GM21825 (cell line): Measurements from ENCODE around the gene COL9A3.
"Not testable (repeated sequence)": the region's sequence is repeated elsewhere in the genome, so short reads cannot be mapped to it uniquely, and the experiment has no call there.

ENCODE experiments used
- ATAC-seq: cut with Tn5 transposase; IDR thresholded peaks from one replicate; pipeline ENCODE4 v1.9.1; 2021; ENCODE audit warnings: mild to moderate bottlenecking, moderate library complexity; ENCODE audit not compliant: unreplicated experiment

Gene COL9A3

DNA sequence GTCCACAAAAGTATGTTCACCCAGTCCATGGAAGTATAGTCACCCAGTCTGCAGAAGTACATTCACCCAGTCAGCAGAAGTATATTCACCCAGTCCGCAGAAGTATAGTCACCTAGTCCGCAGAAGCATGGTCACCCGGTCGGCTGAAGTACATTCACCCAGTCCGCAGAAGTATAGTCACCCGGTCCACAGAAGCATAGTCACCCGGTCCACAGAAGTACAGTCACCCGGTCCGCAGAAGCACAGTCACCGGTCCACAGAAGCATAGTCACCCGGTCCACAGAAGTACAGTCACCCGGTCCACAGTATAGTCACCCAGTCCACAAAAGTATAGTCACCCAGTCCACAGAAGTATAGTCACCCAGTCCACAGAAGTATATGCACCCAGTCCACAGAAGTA is 36.0 kb downstream of the COL9A3 start:
- ATAC-seq = no peak

DNA sequence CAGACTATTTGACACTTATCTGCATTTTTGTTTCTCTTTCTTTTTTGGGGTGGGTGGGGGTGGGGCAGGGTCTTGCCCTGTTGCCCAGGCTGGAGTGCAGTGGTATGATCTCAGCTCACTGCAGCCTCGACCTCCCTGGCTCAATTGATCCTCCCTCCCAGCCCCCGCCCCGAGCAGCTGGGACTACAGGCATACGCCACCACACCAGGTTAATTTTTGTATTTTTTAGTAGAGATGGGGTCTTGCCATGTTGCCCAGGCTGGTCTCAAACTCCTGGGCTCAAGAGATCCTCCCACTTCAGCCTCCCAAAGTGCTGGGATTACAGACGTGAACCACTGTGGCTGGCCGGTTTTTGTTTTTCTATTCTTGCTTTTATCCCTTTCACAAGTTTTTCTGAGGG is 36.5 kb downstream of the COL9A3 start:
- not testable (repeated sequence) for ATAC-seq

DNA sequence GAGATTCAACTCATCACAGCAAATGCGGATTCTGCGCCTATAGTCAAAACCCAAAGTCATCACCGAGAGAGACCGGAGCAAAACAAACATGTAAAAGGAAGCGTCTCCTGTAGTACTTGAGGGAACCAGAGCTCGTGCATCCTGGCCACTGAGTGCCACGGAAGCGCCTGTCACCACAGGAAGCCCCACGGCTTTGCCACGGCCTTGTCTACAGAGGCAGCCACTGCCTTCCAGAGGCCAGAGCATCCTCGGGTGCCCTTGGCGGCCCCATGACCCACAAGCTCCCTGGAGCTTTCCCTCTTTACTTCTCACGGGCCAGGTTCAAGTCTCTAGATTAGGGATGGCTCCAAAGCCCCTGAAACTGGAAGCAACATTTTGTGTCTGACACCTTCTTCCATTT is 37.3 kb downstream of the COL9A3 start:
- ATAC-seq = no peak

GRCh38 chr20:62855120-62855519 is 38.3 kb downstream of the COL9A3 start:
- no peak for ATAC-seq

DNA sequence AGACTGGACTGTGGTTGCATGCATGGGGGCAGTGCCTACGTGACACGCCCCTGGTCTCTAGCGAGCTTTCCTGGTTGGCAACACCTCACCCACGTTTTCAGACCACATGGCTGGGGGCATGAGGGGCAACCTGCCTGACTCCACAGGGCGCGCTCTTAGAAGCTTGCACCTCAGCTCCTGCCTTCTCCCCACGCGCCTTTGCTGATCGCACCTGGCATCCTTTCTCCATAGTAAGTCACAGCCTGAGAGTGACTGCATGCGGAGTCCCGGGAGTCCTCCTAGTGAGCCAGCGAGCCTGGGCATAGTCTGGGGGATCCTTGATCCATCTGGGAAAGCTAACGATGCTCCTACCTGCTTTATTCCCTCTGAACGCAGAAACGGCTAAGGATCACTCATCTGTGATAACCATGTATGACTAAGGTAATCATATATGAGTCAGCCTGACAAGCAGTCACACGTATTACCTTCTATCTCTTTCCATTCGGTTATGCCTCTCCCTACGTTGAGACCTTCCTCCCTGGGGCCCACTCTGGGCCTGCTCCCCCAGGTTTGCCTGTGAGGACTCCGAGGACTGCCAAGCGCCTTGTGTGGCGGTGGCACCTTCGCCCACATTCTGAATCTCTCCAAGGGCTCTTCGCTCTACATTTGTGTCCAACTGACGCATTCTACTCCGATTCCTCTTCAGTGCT is 40.2 kb downstream of the COL9A3 start:
- ATAC-seq = no peak

- no peak for ATAC-seq
Observed at GRCh38 chr20:62858058-62858830, 41.4 kb downstream of the COL9A3 start.

- no peak for ATAC-seq
Observed at GRCh38 chr20:62859721-62860120, 42.9 kb downstream of the COL9A3 start.

DNA sequence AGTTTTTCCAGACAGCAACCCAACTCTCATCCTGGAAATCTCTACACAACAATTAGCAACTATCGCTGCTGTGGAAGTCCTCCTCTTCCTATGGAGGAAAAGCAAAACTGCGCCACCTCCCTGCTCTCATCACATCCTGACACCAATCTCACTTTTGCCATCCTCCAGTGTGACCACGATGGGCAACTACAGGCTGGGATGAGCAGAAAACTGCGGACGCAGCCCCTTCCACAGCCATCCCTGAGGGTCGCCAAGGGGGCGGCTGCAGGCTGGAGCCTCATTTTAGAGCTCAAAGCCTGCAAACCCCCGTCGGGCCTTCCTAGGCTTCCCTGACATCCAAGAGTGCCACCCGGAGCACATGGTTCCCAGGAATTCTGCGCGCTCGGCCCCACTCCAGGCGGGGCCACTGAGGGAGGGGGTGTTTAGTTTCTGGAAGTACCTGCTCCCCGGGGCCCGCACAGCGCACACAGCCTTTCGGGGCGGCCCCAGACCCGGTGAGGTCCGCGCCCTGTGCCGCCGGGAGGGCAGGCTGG is 43.6 kb downstream of the COL9A3 start:
- no peak for ATAC-seq

GRCh38 chr20:62860924-62861691 is 44.3 kb downstream of the COL9A3 start:
- peak; percentile 37 for ATAC-seq

- ATAC-seq = peak; percentile 63
Observed at GRCh38 chr20:62861726-62862336, 45.0 kb downstream of the COL9A3 start, which contains the start of gene TCFL5. TCFL5 (minus strand) TSS chr20:62861822; CDS start chr20:62861670, 152 bp downstream.

- ATAC-seq = no peak
Observed at GRCh38 chr20:62864207-62864606, 47.4 kb downstream of the COL9A3 start.

DNA sequence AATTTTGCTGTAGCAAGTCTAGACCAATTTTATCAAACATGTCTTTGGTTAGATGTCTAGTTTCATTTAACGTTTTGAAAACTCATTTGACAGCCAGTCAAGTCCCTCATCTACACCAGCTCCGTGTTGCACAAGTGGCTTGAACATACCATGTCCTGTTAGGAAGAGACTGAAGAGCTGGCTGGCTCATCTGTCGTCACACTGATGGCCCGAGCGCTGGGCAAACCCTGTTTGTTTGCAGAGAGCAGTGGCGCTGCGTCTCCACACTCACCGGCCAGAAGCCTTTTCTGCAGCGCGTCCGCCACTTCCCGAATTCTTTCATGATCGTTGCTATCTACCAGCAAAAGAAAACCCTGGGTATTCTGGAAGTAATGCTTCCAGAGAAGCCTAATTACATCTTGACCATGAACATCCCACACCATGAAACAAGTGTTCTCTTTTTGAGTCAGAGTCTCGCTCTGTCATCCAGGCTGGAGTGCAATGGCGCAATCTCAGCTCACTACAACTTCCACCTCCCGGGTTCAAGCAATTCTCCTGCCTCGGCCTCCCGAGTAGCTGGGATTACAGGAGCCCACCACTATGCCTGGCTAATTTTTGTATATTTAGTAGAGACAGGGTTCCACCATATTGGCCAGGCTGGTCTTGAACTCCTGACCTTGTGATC is 55.5 kb downstream of the COL9A3 start:
- no peak for ATAC-seq

DNA sequence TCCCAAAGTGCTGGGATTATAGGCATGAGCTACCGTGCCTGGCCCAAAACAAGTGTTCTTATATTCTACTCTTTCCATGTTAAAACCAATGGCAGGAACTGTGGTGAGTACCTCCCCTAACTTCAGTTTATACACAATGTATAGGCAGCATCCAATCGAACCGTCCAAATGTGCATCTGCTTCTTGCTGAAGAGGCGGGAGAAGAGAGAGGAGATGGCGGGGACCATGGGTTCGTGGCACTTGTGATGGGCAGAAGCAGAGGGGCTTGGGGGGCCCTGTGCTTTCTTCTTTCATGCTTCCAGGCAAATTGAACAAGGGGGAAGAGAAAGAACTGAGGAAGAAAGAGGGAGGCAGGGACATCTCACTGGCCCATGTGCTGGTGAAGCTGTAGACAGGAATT is 56.0 kb downstream of the COL9A3 start:
- no peak for ATAC-seq

- ATAC-seq = no peak
Observed at GRCh38 chr20:62873280-62873679, 56.4 kb downstream of the COL9A3 start.

DNA sequence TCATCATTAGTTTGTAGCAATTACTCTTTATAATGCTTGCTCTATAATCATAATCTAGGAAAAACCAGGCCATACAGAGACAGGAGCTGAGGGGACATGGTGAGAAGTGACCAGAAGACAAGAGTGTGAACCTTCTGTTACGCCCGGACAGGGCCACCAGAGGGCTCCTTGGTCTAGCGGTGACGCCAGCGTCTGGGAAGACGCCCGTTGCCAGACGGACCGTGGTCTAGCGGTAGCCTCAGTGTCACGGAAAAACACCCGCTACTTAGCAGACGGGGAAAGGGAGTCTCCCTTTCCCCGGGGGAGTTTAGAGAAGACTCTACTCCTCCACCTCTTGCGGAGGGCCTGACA is 56.8 kb downstream of the COL9A3 start:
- not testable (repeated sequence) for ATAC-seq

DNA sequence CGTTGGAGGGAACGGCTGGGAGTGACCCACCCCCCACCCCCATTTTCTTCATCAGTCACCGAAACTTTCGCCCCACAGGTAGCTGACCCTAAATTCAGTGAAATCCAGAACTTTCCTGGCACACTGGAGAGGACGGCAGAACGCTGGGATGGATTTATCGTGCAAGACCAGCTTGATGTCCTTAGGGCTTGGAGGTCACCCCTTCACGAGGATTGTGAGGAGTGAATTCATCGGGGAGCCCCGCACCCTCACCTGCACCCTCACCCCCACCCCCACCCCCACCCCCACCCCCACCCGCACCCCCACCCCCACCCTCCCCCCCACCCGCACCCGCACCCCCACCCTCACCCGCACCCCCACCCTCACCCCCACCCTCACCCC is 58.1 kb downstream of the COL9A3 start:
- ATAC-seq = no peak

DNA sequence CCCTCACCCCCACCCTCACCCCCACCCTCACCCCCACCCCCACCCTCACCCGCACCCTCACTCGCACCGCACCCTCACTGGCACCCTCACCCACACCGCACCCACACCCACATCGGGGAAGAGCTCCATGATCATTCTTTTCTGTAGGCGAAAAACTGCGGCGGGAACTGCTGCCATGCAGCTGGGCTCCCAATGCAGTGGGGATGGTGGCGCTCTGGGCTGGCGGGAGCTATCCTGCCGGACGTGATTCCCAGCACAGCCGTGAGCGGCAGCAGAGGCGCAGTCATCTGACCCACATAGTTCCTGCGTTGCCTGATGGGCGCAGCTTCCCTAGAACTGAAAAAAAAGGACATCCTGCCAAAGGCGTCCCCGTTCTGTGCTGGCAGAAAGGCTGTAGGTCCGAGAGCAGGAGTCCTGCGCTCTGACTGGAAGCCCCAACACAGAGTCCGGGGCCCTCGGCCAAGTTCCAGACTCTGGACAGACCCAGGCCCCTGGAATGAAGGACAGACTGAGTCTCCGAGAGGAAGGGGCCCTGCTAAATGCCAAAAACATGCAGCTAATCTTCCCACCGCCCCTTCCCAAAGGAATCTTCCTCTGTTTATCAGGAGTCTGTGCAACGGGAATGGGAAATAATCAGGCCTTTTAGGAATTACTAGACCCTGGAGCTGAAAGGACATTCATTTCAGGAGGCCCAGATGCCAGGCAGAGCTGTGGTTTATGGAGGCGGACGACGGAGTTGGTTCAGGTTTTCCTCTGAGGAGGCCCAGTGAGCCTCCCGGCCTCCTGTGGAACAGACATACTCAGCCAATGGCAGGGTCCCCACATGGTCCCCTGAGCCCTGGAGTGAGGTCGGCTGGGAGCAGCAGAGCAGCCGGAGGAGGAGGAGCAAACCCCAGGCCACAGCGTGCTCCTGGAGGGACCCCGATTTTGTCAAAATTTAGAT is 58.8 kb downstream of the COL9A3 start:
- ATAC-seq = no peak

DNA sequence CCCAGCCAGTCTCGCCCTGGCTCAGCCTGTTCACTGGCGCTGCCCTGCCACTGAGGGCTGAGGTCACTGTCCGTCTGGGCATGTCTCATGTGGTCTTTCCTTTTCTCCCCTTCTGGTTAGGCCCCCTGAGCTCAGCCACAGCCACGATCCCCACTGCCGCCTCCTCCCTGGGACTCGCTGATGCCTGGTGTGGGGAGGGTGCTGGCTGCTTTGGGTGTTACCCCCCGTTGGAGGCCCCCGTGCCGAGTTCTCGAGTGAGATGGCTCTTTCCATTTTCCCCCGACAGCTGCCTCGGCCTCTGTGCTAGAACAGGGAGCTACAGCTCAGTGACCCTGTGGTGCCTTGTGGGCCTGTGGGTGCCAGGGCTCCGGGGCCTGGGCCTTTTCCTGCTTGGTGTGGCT is 59.7 kb downstream of the COL9A3 start:
- no peak for ATAC-seq
